Right atrium auricular region (tissue), 2 donors: Measurements from ENCODE around the gene SLC3A2. TPM values are rescaled to one million over a fixed set of nuclear protein-coding genes. Genes with fewer than 3 reads are reported as not detected.

ENCODE experiments used
- DNase-seq: peaks from one replicate; pipeline ENCODE4 v3.0.0-alpha.2; 2019; ENCODE audit warnings: low spot score
- H3K27ac ChIP-seq, 2 donors: fragments of 200-600 bp; sonication (generic); 1 replicate in 1 of 2; 2 replicates in 1 of 2; pipeline ENCODE4 v1.5.1; 2016 to 2019
- H3K27me3 ChIP-seq, 2 donors: fragments of 200-600 bp; sonication (generic); one replicate each; pipeline versions ENCODE4 v1.5.1 to v1.6.0; 2017 to 2019
- H3K36me3 ChIP-seq: fragments of 200-600 bp; sonication (generic); one replicate; pipeline ENCODE4 v1.5.1; 2016
- H3K4me1 ChIP-seq, 2 donors: fragments of 200-600 bp; sonication (generic); one replicate each; pipeline versions ENCODE4 v1.5.1 to v1.6.0; 2017 to 2019
- H3K4me3 ChIP-seq, 2 donors: fragments of 200-600 bp; sonication (generic); 1 replicate in 1 of 2; 2 replicates in 1 of 2; pipeline ENCODE4 v1.5.1; 2017 to 2019; ENCODE audit warnings: mild to moderate bottlenecking in 1 of 2, moderate library complexity in 1 of 2
- H3K9me3 ChIP-seq, 2 donors: fragments of 200-600 bp; sonication (generic); one replicate each; pipeline ENCODE4 v1.5.1; 2019
- CTCF ChIP-seq, 2 donors: fragments of 200-600 bp; sonication (generic); IDR thresholded peaks; one replicate each; pipeline ENCODE4 v1.5.1; 2019; ENCODE audit warnings: antibody characterized with exemption in 2 of 2
- total RNA-seq, 2 donors: library from RNA; depleted of rRNA; stranded (reverse); fragments of >200 nt; gene quantifications; one replicate each; pipeline ENCODE4 v1.1.0, GENCODE V29; 2016

SLC3A2 gene
- total RNA-seq, result 10 to 100 TPM; 27.7 to 64.9 TPM

- peaks cover 2 to 46% of the 10 kb centered on the region in 2 donors for H3K4me1 ChIP-seq
- DNase-seq, result peak; percentile 89
- H3K36me3 ChIP-seq, result peaks cover 37% of the 10 kb centered on the region
- no peaks in the 10 kb centered on the region for H3K9me3 ChIP-seq
- H3K4me3 ChIP-seq, result peak within 1 kb of the TSS; percentile 73 to 97
- H3K27me3 ChIP-seq, result no peaks in the 10 kb centered on the region
- peak; percentile 72 to 93 for TF ChIP-seq CTCF (IDR thresholded peaks at IDR 0.05)
- peak within 1 kb of the TSS; percentile 98 to 100 for H3K27ac ChIP-seq
Measured at GRCh38 chr11:62880803-62881578, at the start of gene SLC3A2. Gene SLC3A2 (plus strand): TSS chr11:62880896. CDS start chr11:62881024, 128 bp downstream.

- peak overlapping the region; percentile 96 to 98 for H3K27ac ChIP-seq
- H3K36me3 ChIP-seq, result peaks cover 44% of the 10 kb centered on the region
- no peaks in the 10 kb centered on the region for H3K27me3 ChIP-seq
- TF ChIP-seq CTCF (IDR thresholded peaks at IDR 0.05), result no peak
- H3K9me3 ChIP-seq, result no peaks in the 10 kb centered on the region
- H3K4me3 ChIP-seq, result peak overlapping the region; percentile 92 to 93
- peaks cover 0 to 40% of the 10 kb centered on the region in 2 donors for H3K4me1 ChIP-seq
- no peak for DNase-seq
Measured at GRCh38 chr11:62830904-62831519, 49.7 kb upstream of the SLC3A2 start.

GRCh38 chr11:62831520-62832335, 49.0 kb upstream of the SLC3A2 start, which contains the start of gene STX5:
Gene STX5 (minus strand): TSS chr11:62832051. CDS start chr11:62831243, 808 bp downstream.
- Histone ChIP-seq H3K27ac (peak within 1 kb of the TSS; percentile 96 to 98), H3K27me3 (no peaks in the 10 kb centered on the region), H3K4me3 (peak within 1 kb of the TSS; percentile 92 to 93), H3K36me3 (peaks cover 37% of the 10 kb centered on the region), H3K9me3 (no peaks in the 10 kb centered on the region), H3K4me1 (peaks cover 0 to 40% of the 10 kb centered on the region in 2 donors)
- TF ChIP-seq CTCF (IDR thresholded peaks at IDR 0.05), result no peak
- DNase-seq, result peak; percentile 100

- no peak for DNase-seq
Measured at GRCh38 chr11:62832336-62833234, 48.1 kb upstream of the SLC3A2 start, which contains the start of gene TEX54. Gene TEX54 (minus strand): TSS chr11:62832841.

More at GRCh38 chr11:62832336-62833234, 48.1 kb upstream of the SLC3A2 start, which contains the start of gene TEX54:
- Histone ChIP-seq H3K4me1 (peaks cover 0 to 40% of the 10 kb centered on the region in 2 donors), H3K27me3 (no peaks in the 10 kb centered on the region), H3K27ac (peak within 1 kb of the TSS; percentile 96 to 98), H3K9me3 (no peaks in the 10 kb centered on the region), H3K36me3 (peaks cover 29% of the 10 kb centered on the region), H3K4me3 (peak within 1 kb of the TSS; percentile 92 to 93)
- no peak for TF ChIP-seq CTCF (IDR thresholded peaks at IDR 0.05)
